HG02678 (cell line): ENCODE data around the gene DRAP1.
"Not testable (repeated sequence)": the region's sequence is repeated elsewhere in the genome, so short reads cannot be mapped to it uniquely, and the experiment has no call there.

ENCODE experiments used
- ATAC-seq: cut with Tn5 transposase; IDR thresholded peaks from one replicate; pipeline ENCODE4 v1.9.1; 2021; ENCODE audit warnings: mild to moderate bottlenecking, moderate library complexity; ENCODE audit not compliant: unreplicated experiment

DRAP1 gene

DNA sequence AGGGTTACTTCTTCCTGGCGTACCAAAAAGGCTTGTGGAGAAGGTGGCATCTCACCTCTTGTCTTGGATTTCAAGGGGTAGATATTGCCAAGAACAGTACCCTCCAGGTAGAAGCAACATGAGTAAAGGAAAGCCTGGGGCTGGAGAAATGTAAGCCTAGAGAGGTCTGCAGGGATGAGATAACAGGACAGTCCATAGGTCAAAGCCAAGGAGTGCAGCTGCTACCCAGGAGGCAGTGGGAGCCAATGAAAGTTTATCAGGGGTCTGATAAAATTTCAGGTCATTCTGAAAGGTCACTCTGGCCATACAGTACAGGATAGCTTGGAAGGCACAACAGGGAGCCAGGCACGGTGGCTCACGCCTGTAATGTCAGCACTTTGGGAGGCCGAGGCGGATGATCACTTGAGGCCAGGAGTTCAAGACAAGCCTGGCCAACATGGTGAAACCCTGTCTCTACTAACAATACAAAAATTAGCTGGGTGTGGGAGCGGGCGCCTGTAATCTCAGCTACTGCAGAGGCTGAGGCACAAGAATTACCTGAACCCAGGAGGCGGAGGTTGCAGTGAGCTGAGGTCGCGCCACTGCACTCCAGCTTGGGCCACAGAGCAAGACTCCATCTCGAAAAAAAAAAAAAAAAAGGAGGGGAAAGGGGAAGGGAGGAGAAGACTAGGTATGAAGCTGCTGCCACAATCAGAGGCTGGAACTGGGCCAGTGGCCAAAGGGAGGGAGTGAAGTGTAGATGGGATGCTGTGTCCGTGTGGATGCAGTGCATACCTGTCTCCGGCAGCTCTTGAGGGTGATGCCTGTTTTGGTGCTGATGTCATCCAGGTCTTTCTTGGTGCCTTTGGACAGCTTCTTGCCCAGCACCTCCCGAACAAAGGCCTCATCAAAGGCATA is 32.2 kb upstream of the DRAP1 start:
- no peak for ATAC-seq

DNA sequence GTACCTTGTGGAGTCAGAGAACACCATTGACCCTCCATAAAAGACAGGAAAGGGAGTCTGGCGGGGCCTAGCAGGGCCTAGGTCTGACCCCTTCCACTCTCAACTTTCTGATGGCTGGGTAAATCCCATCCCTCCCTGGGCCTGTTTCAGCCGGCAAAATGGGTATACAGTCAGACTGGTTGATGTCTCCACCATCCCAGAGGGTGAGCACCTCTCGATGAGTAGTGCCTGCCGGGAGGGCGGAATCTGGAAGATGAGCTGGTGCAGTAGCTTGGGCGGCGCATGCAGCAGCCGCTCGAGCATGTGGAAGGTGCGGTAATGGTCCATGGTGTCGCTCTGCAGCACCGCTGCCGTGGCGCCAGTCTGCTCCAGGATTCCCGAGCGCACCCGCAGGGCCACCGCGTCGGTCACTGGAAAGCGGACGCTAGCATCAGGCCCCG is 31.5 kb upstream of the DRAP1 start:
- no peak for ATAC-seq

DNA sequence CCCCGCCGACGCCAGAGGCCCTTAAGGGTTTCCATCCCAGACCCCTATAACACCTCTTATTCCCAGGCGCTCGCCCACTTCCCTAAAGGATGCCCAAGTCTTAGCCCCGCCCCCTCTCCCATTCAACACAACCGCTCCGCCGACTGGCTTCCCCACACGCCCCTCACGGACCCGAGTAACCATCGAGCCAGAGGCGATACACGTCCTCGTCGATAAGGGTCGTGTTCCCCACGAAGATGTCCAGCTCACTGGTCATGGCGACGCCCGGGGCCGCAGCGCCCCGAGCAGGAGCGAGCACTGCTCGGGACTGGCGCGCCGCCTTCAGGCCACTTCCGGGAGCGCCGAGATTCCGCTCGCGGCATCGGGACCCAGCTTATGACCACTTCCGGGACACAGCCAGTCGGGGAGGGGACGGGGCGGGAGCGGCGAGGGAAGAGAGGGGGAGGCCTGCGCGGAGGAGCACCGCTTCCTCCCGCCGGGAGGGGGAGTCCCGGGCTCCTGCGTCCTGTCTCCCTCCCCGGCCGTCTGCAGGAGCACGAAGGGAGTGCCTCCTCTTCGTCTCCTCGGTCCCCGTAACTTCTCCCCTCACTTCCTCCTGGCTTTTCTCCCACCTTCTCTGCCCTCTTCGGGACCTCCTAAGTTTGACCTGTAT is 30.9 kb upstream of the DRAP1 start, which contains the start of gene FIBP:
Gene FIBP, minus strand, starts transcription at position 309 of the 652 bp plus-strand sequence. Its CDS starts 53 bp downstream, at position 256.
- ATAC-seq = peak; percentile 50

DNA sequence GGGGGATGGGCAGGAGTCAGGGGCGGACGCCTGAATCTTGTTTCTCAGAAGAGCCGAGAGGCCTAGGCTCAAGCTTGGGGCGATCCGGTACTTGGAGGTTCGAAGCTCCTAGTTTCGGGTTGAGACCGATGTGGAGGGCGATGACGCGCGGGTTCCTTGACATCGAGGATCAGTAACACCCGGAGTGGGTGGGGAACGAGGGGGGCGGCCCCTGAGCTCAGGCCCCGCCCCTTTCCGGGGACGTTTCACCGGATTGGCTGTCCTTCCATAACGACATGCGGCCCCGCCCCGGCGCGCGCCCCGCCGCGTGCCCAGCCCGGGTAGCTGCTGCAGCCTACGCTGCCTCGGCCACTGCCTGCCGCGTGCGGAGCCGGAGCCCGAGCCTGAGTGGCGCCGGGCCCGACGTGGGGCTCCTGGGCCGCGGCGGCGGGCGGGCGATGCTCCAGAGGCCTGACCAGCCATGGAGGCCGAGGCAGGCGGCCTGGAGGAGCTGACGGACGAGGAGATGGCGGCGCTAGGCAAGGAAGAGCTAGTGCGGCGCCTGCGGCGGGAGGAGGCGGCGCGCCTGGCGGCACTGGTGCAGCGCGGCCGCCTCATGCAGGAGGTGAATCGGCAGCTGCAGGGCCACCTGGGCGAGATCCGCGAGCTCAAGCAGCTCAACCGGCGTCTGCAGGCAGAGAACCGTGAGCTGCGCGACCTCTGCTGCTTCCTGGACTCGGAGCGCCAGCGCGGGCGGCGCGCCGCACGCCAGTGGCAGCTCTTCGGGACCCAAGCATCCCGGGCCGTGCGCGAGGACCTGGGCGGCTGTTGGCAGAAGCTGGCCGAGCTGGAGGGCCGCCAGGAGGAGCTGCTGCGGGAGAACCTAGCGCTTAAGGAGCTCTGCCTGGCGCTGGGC is 28.7 kb upstream of the DRAP1 start, which contains the start of gene CCDC85B:
Gene CCDC85B, plus strand, starts transcription at position 350 of the 895 bp plus-strand sequence. Its CDS starts 111 bp downstream, at position 461.
- ATAC-seq = peak; percentile 61

DNA sequence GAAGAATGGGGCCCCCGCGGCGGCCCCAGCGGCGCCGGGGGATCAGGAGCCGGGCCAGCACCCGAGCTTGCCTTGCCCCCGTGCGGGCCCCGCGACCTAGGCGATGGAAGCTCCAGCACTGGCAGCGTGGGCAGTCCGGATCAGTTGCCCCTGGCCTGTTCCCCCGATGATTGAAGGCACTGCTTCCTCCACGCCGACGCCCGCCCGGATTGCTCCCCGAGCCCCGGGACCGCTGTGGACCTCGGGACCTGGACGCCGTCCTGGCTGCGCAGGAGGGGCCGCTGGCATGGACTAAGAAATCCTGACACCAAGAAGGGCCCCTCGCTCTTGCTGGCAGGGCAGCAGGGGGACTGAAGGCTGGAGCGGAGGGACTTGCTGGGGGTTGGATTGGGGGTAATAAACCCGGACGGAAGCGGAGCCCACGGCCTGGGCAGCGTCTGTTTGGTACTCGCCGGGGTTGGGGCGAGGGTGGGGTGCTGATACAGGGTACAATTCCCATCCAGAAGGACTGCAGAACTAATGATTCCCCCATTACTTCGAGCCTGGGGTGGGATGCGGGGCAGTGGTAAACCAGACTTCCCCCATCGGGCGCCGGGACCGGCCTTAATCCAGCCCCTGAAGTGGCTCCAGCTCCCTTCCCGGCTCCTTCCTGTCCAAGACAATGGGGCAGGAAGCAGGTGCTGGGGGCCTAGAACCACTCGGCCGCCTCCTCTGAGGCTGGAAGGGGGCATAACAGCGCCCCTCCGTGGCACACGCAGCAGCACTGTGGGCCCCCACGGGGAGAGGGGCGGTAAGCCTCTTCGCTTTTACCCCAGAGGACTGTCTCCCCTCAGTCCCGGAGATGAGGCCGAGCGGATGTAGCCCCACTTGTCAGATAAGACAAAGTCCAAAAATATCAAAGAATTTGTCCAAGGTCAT is 27.7 kb upstream of the DRAP1 start:
- no peak for ATAC-seq

DNA sequence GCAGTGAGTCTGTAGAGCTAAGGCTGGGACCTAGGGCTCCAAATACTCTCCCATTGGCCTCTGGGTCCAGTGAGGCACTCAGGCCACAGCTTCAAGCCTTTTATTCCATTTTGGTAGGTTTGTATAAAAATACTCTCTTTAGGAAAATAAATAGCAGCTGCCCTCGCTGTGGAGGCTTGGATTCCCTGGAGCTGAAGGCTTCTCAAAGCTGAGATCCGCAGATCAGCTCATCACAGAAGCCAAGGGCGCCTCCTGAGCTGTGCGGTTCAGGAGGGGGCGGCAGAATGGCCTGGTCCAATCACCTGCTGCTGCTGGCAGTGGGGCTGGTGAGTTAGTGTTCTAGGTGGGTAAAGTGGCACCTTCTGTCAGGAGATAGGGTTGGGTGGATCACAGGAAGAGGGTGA is 27.1 kb upstream of the DRAP1 start:
- not testable (repeated sequence) for ATAC-seq

DNA sequence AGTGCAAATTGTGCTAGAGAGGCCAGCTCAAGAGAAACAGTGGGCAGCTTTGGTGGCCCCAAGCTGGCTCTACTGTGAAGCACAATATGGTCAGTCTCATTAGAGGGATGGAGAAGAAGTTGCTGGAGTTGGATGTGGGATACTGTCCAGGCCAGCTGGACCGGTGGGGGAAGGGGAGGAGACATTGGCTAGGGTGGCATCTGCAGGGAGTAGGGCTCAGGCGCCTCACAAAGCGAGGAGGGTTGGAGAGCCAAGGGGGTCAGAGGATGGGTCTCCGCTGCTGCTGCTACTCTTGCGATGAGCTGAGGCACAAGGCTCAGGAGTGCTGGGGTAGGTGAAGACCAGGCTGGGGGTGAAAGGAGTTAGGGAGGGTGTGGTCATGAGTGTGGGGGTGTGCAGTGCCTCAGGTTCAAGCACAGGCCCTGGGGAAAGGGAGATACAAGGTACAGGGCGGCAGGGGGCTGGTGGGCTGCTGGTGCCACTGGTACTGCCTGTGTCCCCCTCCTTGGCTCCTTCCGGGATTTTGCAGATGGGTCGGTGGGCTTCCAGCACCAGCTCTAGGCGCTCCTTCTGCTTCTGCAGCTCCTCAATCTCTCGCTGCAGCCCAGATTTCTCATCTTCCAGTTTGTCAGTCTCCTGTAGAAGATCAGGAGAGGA is 26.4 kb upstream of the DRAP1 start:
- ATAC-seq = no peak

DNA sequence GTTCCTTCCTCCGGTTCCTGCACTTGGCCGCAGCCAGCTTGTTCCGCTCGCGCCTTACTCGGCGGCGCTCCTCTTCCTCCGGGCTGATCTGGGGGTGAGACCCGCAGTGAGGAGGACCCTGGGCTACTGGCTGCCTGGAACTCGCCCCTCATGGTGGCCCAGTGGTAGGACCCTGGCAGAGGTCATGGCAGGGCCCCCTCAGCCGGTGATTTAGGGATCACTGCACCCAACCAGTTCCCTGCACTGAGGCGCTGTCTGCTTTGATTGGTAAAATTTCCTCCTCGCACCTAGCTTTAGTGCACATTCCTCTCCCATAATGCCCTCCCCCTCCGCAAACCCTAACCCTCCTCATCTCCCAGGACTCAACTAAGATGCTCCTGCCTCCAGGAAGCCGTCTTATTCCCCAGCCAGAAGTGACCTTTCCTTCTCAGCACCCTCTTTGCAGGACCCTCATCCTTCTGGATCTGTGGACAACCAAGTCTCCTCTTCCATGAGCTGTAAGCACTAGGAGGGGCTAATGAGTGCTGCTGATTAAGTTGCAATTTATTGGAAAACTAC is 25.1 kb upstream of the DRAP1 start:
- no peak for ATAC-seq

DNA sequence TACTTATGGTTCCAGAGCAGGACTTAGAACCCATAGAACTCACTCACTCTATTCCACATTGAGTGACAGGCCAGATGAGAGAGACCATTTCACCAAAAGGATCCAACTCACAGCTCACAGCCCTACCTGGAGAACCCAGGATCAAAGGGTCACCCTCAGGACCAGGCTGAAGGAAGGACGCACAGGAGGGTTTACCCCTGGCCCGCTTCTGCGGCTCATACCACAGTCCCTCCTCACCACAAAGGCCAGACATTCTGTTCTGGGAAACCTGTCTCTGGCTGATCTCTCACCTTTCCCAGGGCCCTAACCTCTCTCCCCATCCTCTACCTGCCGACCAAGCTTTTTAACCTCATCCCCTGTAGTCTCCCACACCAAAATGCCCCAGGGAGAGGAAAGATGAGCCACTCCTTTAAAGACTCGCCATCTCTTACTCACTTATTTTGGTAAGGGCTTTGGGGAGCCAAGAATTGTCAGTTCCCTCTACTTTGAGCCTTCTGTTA is 23.7 kb upstream of the DRAP1 start:
- no peak for ATAC-seq

DNA sequence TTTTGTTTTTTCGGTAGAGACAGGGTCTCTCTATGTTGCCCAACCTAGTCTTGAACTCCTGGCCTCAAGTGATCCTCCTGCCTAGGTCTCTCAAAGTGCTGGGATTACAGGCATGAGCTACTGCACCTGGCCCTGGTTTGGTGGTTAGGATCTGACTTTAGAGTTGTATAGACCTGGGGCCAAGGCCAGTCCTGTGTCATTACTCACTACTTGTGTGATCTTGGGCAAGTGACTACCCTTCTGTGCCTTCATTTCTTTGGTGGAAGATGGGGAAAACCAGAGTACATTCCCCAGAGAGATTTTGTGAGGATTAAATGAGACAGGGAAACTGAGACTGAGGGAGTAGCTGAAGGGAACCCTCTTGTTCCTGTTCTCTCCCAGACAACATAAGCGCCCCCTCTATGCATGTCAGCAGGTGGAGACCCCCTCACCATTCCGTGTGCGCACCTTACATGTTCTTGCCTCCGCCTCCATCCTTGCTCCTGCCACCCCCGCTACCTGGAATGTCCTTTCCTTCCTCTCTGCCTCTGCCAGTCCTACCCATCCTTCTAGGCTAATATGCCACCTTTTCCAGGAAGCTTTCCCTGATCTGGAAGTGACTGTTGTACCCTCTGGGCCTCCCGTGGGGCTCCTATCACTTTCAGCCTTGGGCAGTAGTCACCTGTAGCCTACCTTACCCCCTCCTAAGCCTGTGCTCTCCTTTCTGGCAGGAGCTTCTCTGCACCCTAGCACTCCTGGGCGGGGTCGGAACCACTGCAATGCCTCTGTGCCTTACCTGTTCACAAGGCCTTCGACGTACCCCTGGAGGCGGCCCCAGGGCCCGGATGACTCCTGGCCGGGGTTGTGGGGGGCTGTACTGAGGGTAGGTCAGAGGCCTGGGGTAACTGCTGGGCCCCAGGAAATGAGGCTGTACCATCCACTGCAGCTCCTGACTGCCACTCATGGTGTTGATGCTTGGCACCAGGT is 22.9 kb upstream of the DRAP1 start:
- ATAC-seq = no peak

DNA sequence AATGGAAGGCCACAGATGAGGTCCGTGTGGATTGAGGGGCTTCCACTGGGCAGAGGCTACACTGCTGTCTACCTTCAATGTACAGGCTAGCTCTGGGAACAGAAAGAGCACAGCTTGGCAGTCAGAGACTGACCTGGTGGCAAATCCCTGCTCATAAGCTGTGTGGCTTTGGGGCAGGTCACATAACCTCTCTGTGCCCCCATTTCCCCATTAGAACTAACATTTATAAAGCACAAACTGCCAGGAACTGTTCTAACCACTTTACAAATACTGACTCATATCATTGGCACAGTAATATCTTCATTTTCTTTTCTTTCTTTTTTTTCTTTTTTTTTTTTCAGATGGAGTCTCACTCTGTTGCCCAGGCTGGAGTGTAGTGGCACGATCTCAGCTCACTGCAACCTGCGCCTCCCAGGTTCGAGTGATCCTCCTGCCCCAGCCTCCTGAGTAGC is 22.2 kb upstream of the DRAP1 start:
- ATAC-seq = no peak

DNA sequence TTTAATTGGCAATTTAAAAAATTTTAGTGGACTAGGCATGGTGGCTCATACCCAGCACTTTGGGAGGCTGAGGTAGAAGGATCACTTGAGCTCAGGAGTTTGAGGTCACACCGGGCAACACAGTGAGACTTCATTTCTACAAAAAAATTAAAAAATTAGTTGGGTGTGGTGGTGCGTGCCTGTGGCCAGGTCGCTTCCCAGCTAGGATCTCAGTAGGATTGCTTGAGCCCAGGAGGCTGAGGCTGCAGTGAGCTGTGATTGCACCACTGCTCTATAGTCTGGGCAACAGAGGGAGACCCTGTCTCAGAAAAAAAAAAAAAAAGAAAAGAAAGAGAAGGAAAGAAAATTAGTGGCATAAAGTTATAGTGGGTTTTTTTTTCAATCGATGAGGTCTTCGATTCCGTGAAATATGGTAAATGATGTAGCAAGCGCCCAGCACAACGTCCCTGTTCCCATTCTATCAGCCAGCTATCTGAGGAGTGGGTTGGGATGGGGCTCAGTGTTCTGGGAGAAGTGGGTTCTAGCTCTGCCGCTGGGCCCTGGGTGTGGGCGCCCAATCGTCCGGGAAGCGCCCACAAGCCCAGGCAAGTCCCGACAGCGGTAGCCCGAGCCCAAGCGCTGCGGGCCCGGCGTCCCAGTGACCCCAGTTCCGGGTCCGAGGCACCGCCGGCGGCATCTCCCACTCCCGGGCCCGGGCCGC is 20.4 kb upstream of the DRAP1 start:
- no peak for ATAC-seq

DNA sequence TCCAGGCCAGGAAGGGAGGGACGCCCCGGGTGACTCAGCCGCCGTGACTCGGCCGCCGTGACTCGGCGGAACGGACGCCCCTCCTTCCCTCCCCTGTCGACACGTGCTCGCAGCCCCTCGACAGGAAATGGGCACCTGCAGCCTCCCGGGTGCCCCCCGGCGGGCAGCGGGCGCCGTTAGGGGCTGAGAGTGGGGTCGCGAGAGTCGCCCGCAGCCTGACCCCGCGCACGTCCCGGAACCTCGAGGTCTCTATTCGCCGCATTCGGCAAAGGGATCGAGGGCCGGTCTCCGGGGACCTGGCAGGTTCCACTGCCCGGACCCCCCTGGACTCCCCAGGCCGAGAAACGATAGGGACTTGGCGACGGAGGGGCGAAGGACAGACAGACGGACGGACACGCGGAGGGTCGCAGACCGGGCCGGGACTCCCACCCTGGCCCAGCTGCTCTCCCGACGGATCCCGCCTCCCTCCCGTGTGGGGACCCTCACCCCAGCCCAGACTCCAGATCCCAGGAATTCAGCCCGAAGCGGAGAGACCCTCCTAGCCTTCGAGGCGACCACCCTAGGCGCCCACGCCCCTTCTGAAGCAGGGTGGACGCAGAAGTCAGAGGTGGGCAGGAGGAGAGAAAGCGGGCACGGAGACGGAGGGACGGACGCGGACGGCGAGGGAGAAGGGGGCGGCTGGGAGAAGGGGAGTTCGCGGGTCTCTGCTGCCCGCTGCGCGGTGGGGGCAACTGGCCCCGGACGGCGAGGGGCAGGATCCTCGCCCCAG is 19.7 kb upstream of the DRAP1 start:
- ATAC-seq = no peak

DNA sequence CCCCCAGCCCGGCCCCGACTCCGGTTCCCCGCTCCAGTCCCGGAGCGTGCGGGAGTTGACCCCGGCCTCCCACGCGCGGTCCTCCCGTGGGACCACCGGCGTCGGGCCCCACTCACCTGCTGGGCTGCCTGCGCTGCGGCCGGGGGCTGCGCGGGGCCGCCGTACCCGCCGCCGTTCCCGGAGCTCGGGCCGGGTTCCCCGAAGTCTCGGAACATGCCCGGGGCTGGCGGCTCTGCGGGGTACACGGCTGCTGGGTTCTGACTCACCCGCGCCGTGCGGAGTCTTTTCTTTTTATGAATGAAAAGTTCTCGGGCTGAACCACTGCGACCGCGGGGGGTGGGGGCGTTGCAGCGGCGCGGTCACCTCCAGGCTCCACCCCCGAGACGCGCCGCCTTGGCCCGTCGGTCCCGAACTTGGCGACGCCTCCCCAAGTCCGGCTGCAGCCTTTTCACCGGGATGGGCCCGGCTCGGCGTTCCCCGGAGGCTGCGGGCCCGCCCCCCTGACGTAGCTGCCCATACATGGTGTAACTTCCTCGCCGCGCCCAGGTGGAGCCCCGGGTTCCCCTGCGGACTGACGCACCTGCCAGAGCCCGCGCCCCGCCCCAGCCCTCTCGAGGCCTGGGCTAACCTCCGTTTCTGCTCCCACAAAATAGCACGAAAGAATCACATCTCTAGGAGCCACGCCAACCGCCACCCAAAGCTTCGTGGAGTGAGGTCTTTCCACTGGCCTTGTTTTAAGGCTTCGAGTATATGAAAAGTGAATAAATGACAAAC is 18.9 kb upstream of the DRAP1 start, which contains the start of gene FOSL1:
Gene FOSL1, minus strand, starts transcription at position 264 of the 774 bp plus-strand sequence. Its CDS starts 49 bp downstream, at position 215.
- peak; percentile 81 for ATAC-seq

DNA sequence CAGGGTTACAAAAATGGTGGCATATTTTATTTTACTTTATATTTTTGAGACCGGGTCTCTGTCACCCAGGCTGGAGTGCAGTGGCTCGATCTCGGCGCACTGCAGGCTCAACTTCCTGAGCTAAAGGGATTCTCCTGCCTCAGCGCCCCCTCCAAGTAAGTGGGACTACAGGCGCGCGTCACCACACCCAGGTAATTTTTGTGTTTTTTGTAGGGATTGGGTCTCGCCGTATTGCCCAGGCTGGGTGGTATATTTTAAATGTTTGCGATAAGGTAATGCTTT is 18.4 kb upstream of the DRAP1 start:
- no peak for ATAC-seq

DNA sequence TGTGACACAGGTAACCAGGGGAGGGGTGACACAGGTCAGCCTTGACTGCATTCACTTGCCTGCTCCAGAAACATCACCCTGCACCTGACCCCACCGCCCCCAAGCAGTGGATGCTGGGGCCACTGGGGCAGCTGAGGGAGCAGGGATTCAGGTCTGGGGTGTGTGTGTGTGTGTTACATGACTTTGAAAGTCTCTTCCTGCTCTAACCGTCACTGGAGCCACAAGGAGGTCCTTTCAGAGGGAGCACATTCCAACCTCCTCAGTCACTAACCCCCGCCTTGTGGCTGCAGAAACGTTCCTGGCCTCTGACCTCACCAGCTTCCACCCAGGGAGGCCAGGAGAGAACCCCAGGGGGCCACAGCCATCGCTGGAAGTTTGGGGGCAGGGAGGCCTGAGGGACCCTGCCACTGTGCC is 16.2 kb upstream of the DRAP1 start:
- no peak for ATAC-seq
